ENCODE results near the gene PTGES. TPM values are rescaled to one million over a fixed set of nuclear protein-coding genes. Genes with fewer than 3 reads are reported as not detected.

PTGES gene
- total RNA-seq, 1 donor from 2014 or later, result 1.2 TPM

DNA sequence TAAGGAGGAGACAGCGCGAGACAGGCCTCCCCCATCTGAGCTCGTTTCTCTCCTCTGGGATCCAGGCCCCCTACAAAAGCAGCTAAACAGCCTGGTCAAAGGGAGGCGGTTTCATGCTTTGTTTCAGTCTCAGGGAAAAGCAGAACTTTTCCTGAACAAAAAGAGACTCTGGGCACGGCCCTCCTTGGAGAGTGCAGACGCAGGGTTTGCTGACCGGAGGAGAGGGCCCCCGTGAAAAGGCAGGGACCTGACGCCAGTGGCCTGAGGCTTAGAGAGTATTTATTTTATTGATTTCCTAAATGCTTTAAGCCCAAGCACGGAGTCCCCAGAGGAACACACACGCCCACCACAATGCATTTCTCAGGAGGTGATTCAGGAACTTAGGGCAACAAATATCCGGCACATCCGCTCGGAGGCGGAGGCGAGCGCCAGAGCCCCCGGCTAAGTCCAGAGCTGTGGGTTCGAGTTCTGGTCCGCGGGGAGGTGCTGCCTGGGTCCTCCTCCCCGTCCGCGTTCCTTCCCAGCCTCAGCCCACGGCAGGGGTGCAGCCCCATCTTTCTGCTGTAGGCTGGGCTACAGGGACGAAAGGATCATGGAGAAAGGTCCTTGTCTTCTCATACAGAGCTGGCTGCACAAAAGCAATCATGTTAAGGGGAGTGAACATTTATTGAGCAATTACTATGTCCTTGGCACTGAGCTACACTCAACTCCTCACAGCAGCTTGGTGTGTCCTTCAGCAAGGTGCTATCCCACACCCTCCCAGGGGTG is 40.0 kb downstream of the PTGES start:
- TF ChIP-seq, protein P1, sequence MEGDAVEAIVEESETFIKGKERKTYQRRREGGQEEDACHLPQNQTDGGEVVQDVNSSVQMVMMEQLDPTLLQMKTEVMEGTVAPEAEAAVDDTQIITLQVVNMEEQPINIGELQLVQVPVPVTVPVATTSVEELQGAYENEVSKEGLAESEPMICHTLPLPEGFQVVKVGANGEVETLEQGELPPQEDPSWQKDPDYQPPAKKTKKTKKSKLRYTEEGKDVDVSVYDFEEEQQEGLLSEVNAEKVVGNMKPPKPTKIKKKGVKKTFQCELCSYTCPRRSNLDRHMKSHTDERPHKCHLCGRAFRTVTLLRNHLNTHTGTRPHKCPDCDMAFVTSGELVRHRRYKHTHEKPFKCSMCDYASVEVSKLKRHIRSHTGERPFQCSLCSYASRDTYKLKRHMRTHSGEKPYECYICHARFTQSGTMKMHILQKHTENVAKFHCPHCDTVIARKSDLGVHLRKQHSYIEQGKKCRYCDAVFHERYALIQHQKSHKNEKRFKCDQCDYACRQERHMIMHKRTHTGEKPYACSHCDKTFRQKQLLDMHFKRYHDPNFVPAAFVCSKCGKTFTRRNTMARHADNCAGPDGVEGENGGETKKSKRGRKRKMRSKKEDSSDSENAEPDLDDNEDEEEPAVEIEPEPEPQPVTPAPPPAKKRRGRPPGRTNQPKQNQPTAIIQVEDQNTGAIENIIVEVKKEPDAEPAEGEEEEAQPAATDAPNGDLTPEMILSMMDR (conservative IDR thresholded peaks at IDR 0.05), result no peak
- Mint-ChIP-seq H3K4me1 (peaks cover 24% of the 10 kb centered on the region), H3K27ac (ENCODE audit: unreplicated experiment) (no peak overlapping the region), H3K9me3 (no peaks in the 10 kb centered on the region), H3K27me3 (ENCODE audit: low read depth) (no peaks in the 10 kb centered on the region), H3K4me3 (no peak overlapping the region), H3K36me3 (ENCODE audit: low read depth) (no peaks in the 10 kb centered on the region)
- no peak for DNase-seq (ENCODE audit: low read depth, low spot score)

DNA sequence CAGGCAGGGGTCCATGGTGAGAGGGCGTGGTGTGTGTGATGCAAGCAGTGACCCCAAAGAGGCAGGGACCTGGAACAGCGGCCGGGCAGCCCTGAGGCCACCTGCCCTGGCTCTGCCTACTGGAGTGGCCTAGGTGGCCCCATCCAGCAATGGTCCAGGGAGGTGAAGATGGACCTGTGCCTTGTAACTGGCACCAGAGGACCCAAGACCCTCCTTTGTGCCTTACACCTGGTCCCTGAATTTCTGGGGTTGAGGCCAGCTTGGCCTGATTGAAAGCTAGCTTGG is 42.7 kb downstream of the PTGES start:
- H3K4me1 Mint-ChIP-seq, result peaks cover 24% of the 10 kb centered on the region
- TF ChIP-seq, protein P1 (conservative IDR thresholded peaks at IDR 0.05), result no peak
- no peak for DNase-seq (ENCODE audit: low read depth, low spot score)
- no peaks in the 10 kb centered on the region for H3K36me3 Mint-ChIP-seq (ENCODE audit: low read depth)
- H3K27ac Mint-ChIP-seq (ENCODE audit: unreplicated experiment), result no peak overlapping the region
- H3K4me3 Mint-ChIP-seq, result no peak overlapping the region
- H3K9me3 Mint-ChIP-seq, result no peaks in the 10 kb centered on the region
- no peaks in the 10 kb centered on the region for H3K27me3 Mint-ChIP-seq (ENCODE audit: low read depth)

DNA sequence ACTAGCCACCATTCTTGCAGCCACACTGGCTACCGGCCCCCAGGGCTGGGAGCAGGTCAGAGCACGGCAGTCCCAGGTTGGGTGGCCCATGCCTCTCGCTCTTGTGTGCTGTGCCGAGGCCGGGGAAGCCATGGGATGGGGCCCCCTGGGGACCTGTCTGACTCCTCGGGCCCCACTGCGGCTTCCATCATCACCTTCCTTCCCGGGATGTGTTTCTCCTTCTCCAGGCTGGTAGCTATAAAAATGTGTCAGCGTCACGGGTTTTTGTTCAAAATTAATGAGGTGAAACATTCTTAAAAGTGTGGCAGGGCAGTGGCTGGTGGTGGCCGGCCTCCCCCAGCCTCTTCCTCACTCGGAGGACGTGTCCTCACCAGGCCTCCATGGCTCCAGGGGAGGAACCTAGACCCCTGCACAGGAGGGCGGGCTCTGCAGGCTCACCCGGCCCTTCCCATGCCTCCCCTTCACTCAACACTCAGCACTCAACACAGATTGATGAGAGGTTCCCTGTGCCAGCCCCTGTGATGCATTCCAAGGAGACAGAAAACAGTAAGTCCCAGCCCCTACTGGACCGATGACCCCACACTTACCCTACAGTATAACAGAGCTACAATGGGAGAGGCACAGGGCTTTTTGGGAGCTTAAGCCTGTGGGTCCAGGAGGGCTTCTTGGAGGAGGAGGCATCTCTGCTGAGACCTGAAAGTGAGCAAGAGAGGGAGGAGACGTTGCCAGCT is 43.2 kb downstream of the PTGES start:
- TF ChIP-seq, protein P1 (conservative IDR thresholded peaks at IDR 0.05), result no peak
- Mint-ChIP-seq H3K27ac (ENCODE audit: unreplicated experiment) (no peak overlapping the region), H3K4me3 (no peak overlapping the region), H3K4me1 (peaks cover 24% of the 10 kb centered on the region), H3K9me3 (no peaks in the 10 kb centered on the region), H3K36me3 (ENCODE audit: low read depth) (no peaks in the 10 kb centered on the region), H3K27me3 (ENCODE audit: low read depth) (no peaks in the 10 kb centered on the region)
- no peak for DNase-seq (ENCODE audit: low read depth, low spot score)

DNA sequence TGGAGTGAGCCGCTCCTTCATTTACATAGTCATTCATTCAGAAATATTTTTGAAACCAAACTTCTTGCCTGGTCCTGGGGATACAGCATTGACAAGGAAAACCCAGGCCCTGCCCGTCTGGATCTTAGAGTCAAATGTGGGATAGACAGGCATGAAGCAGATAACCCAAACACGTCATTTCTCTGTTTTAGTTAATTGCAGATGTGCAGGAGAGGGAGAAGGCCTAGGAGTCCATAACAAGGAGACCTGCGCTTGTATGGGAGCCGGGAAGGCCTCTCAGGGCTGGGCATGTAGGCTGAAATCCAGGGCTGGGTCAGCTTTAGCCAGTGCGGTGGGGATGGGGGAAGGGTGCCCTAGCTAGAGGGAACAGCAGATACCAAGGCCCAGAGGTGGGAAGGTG is 44.0 kb downstream of the PTGES start:
- Mint-ChIP-seq H3K27ac (ENCODE audit: unreplicated experiment) (no peak overlapping the region), H3K9me3 (no peaks in the 10 kb centered on the region)
- TF ChIP-seq, protein P1 (conservative IDR thresholded peaks at IDR 0.05), result no peak

DNA sequence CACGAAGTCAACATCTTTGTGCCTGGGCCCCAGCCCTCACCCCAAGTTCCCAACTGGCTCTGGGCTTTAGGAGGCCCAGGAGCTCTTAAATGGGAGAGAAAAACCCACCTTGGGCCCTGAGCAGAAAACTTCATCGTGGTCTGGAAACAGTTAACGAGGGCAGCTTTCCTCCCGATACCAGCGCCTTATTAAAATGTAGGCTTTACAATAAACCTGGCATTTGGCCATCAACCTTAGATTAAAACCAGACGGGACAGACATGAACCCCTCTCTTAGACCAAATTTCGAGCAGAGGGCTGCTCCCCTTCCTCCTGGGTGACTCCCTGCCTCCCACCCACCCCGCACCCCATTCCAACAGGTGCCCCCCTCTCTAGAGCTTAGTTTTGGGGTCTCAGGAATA is 48.0 kb downstream of the PTGES start:
- Mint-ChIP-seq H3K27me3 (ENCODE audit: low read depth) (peaks cover 16% of the 10 kb centered on the region), H3K4me1 (peaks cover 9% of the 10 kb centered on the region), H3K27ac (ENCODE audit: unreplicated experiment) (no peak overlapping the region), H3K9me3 (no peaks in the 10 kb centered on the region), H3K4me3 (no peak overlapping the region), H3K36me3 (ENCODE audit: low read depth) (no peaks in the 10 kb centered on the region)
- DNase-seq (ENCODE audit: low read depth, low spot score), result no peak
- TF ChIP-seq, protein P1 (conservative IDR thresholded peaks at IDR 0.05), result no peak

More for the DNA sequence above, 44.0 kb downstream of the PTGES start:
- Mint-ChIP-seq H3K36me3 (ENCODE audit: low read depth) (no peaks in the 10 kb centered on the region), H3K4me3 (no peak overlapping the region), H3K27me3 (ENCODE audit: low read depth) (peaks cover 2% of the 10 kb centered on the region), H3K4me1 (peaks cover 24% of the 10 kb centered on the region)
- no peak for DNase-seq (ENCODE audit: low read depth, low spot score)

All from neural crest cell (in vitro differentiated cells).